ELF-1 (cell line): Measurements from ENCODE around the gene PDLIM1.
A peak's percentile ranks its signal among the peaks of the same experiment; 100 is the strongest.

Experiments
- DNase-seq: peaks from one replicate; pipeline ENCODE4 v3.0.0-alpha.2; 2016; ENCODE audit warnings: low read depth, low spot score

PDLIM1 gene

GRCh38 chr10:95290461-95291364 lies at the start of gene PDLIM1:
PDLIM1 (minus strand) TSS chr10:95291003; CDS start chr10:95290915, 88 bp downstream.
- DNase-seq = peak; percentile 72

DNA sequence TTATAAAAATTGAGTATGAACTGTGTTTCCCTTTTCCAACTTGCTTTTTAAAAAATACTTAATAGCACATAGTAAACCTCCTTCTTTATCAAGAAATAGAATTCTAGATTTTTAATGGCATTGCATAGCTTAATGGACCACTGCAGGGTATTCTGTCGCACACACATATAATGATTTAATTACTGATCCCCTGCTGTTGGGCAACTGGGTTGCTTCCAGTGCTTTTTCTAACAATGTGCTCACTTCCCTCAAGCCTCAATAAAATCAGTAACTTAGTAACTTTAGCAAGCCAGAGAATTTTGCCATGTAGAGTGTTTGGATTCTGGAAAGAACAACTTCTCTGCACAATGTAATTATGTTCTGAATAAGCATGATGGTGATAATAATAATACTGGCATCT lies 49.1 kb upstream of the PDLIM1 start:
- no peak for DNase-seq

GRCh38 chr10:95337423-95338160 lies 46.8 kb upstream of the PDLIM1 start:
- DNase-seq = no peak

DNA sequence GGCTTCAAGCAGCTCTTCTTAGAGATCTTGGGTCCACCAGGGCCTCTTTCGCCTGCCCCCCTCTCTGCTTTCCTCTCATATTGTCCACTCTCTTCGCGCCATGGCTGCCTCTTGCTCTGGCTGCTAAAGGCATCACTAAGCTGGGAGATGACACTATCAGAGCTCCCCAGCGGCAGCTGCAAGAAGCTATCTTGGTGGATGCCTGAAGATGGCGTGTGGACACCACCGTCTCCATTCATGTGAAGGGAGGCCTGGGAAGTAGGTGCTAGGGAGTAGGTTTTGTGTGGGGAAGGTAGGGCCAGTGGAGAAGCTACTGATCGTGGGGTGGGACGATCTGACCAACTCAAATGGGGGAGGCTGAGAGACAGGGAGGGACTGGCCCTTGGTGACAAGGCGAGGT lies 45.9 kb upstream of the PDLIM1 start:
- DNase-seq = no peak

GRCh38 chr10:95335933-95336699 lies 45.3 kb upstream of the PDLIM1 start:
- DNase-seq = no peak

- DNase-seq = no peak
Measured at GRCh38 chr10:95334805-95335144, 44.0 kb upstream of the PDLIM1 start.

DNA sequence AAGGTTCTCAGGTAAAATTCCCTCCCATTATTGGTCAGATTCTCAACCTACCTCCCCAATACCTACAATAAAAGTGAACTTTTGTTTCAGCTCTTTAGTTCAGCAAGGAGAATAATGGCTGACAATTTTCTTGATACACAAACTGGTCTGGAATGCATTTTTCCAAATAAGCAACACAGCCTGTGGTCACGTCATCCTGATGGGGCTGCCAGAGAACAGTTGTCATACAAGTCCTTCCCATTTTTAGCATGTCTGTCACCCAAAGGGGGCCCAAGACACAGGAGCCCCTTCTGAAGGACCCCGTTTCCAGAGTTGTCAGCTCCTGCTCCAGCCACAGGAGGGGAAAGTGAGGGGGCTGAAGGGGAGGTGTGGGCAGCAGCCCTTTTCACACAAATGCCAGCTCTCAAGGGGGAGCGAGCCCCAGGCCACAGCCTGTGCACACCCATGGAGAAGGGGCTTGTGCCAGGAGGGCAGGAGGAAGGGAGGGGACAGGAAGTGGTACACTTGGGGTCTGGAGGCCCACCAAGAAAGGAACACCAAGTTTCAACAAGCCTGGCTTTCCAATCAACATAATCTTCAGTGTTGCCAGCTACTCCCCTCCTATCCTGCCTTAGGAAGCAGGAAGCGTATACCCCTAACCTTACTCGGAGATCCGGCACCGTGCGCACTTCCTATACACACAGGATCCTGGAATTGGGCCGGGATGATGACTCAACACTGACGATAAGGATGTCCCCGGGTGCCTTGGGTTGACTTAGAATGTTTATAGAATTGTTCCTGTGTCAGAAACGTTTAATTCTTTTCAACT lies 43.4 kb upstream of the PDLIM1 start:
- DNase-seq = no peak

DNA sequence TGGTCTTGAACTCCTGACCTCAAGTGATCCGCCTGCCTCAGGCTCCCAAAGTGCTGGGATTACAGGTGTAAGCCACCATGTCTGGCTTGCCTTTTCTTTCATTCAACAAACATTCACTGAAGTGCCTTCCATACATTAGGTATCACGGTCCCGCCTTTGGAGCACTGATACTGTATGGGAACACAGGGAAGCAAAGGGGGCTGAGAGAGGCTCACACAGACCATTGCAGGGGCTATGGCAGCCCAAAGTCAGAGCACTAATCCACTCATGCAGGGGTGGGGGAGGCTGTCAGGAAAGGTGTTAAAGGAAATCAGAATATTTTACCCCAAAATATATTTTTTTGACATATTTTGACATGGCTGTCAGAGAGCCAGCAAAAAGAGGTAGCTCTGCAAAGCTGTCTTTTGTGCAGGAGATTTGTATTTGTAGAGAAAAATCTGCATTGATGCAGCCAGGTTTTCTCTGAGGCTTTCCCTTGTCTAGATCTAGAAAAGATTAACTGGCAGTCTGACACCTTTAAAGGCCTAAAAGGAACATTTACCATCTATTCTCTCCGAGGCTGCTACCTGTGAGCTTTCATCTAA lies 42.0 kb upstream of the PDLIM1 start:
- no peak for DNase-seq

- DNase-seq = peak; percentile 23
Measured at GRCh38 chr10:95331596-95332130, 40.9 kb upstream of the PDLIM1 start.

DNA sequence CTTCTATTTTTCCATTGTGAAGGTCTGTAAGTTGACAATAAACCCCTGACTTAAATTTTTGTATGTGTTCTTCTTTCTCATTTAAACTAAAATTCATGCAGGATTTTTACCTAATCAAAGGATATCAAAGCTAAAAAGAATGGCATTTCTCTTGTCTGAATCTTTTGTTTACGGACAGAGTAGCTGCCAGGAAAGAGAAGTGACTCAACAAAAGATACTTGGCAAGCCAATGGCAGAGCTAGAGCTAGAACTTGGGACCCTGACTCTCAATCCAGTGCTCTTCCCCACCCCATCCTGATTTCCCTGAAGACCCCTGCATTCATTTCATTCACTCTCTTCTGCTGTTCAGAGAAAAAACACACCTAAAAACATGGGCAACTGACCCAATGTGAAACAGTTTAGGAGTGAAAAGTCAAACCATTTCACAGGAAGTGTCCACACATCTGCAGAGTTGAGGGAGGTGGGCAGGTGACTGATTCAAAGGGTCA lies 40.2 kb upstream of the PDLIM1 start:
- DNase-seq = no peak

- DNase-seq = no peak
Measured at GRCh38 chr10:95329296-95329695, 38.5 kb upstream of the PDLIM1 start.

DNA sequence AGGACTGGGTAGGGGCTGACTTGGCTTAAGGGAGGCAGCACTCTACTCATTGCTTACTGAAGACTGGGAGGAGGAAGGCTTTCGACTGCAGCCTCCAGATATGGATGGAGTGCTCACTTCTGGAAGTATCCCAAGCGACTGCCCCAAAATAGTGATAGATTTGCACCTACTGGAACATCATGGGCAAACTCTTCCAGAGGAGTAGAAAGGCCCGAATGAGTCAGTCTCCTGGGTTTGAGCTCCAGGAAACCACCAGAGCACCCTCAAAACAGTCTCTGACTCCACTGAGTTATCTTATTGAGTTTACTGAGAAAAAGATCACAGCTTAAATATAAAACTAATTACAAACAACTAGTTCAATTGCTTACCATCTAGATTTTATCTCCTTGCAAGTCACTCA lies 37.2 kb upstream of the PDLIM1 start:
- DNase-seq = no peak

- no peak for DNase-seq
Measured at GRCh38 chr10:95327367-95327766, 36.6 kb upstream of the PDLIM1 start.

DNA sequence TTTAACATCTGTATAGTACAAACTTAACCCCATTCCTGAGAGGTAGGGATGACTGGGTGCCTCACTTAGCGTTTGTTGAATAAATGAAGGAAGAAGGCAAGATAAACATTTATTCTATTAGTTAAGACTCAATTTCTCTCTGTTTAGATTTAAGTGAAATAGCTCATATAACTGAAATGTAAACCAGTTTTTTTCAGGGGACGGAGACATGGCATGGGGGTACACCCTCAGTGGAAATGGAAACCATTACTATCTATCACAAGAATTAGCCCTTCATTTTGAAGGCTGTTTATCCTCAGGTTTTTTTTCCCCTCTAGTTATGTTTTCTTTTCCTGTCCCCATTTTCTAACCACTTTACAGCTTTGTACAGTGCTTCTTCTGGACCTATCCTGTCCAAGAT lies 35.6 kb upstream of the PDLIM1 start:
- no peak for DNase-seq

DNA sequence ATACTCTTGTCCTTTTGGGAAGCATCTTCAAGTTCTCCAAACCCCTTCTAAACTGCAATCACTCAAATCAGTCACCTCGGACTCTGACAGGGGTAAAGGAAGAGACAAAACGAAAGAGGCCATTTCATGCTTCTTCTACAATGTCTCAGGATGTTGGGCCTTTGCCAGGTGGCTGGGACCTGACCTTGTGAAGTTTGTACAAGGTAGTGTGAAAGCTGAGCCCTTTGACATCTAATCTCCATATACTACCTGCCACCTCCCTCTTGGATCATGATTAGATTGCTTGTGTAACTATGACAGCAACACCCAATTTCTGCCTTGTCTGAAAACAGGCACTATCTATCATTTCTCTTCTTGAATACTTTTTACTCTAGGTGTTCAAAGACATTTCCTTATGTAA lies 35.1 kb upstream of the PDLIM1 start:
- no peak for DNase-seq

GRCh38 chr10:95324436-95325268 lies 33.8 kb upstream of the PDLIM1 start:
- DNase-seq = no peak

GRCh38 chr10:95321554-95322301 lies 30.9 kb upstream of the PDLIM1 start:
- no peak for DNase-seq

- DNase-seq = no peak
Measured at GRCh38 chr10:95319239-95319638, 28.4 kb upstream of the PDLIM1 start.

GRCh38 chr10:95315509-95315908 lies 24.7 kb upstream of the PDLIM1 start:
- DNase-seq = peak; percentile 36
